ENCODE results near the gene ANXA11.

ANXA11 gene

DNA sequence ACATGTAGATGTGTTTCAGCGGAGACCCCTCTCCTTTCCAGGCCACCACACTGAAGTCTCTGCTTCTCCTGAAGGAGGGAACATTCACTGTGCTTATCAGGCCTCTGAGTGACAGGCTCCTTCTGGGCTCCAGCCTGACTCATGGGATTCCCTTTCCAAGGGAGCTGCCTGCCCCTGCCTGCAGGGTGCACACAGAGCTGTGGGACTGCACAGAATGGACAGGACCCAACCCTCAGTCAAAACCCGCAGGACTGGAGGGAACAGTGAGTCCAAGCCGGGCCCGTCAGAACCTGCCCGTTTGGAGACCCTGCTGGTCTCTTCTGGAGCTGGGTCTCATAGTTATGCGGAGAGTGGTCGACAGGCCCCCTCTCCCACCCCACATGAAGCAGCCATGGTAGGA, 40.2 kb downstream of the ANXA11 start:
- DNase-seq (ENCODE audit: low read depth): no peak

GRCh38 chr10:80164596-80164995, 40.7 kb downstream of the ANXA11 start:
- no peak for DNase-seq (ENCODE audit: low read depth)

DNA sequence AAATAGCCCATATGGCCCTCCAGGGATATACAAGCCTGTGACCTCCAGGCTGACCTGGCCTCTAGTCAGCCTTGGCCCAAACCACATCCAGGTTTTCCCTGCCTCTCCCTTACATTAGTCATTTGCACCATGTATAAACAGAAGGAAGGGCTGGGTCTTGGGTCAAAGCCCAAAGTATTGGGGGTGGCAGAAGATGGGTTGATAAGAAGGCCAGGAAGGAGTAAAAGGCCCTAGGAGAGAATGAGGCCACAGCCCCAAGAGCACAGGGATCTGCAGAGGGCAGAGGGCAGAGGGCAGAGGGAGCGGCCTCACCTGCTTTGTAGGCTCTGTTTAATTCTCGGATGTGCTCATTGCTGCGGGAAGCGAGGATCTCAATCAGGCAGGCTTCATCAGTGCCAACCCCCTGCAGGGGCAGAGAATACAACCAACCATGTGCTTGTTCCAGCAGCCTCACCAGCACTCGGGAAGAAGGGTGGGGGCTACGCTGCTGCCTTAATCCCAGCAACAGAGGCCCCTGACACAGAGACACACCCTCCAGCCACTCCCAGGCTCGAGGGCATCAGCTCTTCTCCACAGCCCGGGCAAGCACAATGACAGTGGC, 41.5 kb downstream of the ANXA11 start:
- no peak for DNase-seq (ENCODE audit: low read depth)

- no peak for DNase-seq (ENCODE audit: low read depth)
Observed at GRCh38 chr10:80161321-80162083, 43.8 kb downstream of the ANXA11 start.

DNA sequence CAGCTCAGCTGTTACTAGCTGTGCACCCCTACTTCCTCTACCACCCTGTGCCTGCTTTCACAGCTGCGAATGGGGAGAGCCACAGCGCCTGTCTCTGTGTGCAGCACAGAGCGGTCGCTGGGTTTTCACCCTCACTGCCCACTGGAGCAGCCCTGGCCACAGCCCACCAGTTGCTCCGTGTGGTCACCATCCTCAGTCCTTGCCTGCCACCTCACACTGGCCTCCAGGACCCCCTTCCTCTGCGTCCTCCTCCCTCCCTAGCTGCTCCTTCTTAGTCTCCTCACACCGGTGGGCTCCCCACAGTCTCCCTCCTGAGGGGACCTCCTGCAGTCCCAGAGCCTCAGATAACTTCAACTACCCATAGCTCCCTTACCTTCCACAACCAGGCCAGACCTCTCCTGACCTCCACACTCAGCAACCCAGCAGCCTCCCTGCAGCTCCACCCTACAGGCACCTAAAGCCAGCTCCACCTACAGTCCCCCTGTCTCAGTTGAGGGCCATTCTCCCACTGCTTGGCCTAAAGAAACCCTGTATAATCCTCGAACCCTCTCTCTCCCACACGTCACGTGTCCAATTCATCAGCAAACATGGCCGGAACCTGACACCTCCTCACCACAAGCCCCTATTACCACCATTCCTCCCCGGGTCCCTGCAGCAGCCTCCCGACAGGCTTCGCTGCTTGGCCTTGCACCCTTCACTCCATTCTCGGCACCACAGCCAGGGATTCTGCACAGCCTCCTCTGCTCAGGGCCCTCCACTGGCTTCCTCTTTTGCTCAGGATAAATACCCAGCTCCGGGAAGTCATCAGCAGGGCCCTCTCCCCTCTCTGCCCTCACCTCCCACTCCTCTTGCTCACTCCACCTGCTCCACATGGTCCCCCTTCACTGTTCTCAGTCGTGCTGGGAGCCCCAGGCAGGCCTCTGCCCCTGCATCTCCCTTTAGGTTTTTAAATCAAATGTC, 44.7 kb downstream of the ANXA11 start:
- no peak for DNase-seq (ENCODE audit: low read depth)

DNA sequence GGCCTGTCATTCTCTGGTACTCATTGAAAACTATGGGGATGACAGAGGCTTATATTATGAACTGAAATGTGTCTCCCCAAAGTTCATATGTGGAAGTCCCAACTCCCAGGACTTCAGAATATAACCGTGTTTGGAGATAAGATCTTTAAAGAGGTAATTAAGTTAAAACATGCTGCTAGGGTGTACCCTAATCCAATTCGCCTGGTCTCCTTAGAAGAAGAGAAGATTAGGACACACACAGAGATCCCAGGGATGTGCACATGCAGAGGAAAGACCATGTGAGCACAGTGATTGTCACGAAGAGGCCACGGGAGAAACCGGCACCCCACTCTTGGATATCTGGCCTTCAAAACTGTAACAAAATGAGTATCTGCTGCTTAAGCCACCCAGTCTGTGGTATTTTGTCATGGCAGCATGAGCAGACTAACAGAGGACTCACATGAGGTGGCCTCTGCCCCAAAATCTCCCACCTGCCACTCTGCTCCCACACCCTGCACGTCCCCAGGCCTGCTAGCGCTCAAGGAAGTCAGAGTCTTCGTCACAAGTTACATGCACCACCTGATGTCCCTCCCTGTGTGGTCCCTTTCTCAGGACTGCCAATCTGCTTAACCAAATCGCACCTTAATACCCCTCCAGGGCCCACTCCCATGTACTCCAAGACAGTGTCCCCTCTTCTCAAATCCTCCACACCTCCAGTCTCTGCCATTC, 46.0 kb downstream of the ANXA11 start:
- no peak for DNase-seq (ENCODE audit: low read depth)

DNA sequence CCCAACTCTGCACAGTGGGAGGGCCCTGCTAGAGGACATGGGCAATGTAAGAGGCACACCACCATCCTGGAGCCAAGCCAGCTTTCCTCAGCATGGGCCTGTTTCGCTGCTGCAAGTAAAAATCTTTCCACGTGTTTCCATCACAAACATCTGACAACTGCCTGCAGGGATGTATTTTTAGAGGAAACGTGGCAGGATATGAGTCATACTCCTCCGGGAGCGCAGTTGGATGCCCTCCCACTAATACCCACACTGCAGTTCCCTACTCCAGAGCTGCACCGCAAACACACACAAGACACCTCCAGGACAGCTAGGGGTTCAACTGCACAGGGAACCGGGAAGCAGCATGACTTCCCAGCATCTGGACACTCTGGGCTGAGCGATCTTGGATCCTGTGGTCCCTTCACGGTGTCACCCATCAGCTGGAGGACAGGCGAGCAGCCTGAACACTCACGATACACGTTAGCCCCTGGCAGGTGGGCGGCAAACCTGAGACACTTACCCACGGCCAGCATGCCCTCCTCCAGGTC, 46.7 kb downstream of the ANXA11 start:
- DNase-seq (ENCODE audit: low read depth): peak; percentile 92

- no peak for DNase-seq (ENCODE audit: low read depth)
Observed at GRCh38 chr10:80158126-80158525, 47.2 kb downstream of the ANXA11 start.

- DNase-seq (ENCODE audit: low read depth): no peak
Observed at GRCh38 chr10:80157561-80157960, 47.8 kb downstream of the ANXA11 start.

GRCh38 chr10:80156216-80156615, 49.1 kb downstream of the ANXA11 start:
- no peak for DNase-seq (ENCODE audit: low read depth)

- no peak for DNase-seq (ENCODE audit: low read depth)
Observed at GRCh38 chr10:80155696-80156215, 49.6 kb downstream of the ANXA11 start.

- DNase-seq (ENCODE audit: low read depth): peak; percentile 94
Observed at GRCh38 chr10:80154978-80155695, 50.2 kb downstream of the ANXA11 start.

DNA sequence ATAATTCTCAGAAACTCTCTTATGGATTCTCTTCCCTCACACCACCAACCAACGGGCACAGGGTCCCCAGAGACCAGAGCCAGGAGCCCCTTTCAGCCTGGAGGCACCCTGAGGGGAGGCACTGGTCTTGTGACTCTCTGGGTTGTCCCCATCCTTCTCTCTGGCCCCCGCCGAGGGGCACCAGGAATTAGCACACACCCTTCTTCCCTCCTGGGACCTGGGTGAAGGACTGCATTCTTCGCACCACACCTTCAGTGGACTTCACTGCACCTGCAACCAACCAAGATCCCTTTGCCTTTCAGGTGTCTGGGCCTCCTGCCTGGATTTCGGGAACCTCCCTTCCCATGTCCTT, 50.7 kb downstream of the ANXA11 start:
- DNase-seq (ENCODE audit: low read depth): no peak

- DNase-seq (ENCODE audit: low read depth): no peak
Observed at GRCh38 chr10:80153460-80153859, 51.9 kb downstream of the ANXA11 start.

GRCh38 chr10:80152820-80153219, 52.5 kb downstream of the ANXA11 start:
- no peak for DNase-seq (ENCODE audit: low read depth)

DNA sequence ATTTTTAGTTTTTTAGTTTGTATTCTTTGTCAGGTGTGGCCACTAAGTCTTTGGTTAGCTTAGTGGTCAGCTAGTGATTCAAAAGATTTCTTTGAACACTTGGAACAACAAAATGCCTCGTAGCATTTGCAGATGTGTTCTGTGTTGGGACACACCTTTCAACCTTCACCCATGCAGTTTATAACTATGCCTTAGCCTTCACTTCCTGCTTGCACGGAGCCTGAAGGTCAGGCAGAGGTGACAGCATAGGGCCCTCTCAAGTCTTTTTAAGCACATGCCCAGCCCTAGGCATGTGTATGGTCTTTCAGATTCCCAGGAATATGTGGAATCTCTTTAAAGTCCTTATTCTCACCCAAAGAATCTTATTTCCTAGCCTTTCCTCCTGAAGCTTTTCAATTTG, 55.2 kb downstream of the ANXA11 start:
- no peak for DNase-seq (ENCODE audit: low read depth)

DNA sequence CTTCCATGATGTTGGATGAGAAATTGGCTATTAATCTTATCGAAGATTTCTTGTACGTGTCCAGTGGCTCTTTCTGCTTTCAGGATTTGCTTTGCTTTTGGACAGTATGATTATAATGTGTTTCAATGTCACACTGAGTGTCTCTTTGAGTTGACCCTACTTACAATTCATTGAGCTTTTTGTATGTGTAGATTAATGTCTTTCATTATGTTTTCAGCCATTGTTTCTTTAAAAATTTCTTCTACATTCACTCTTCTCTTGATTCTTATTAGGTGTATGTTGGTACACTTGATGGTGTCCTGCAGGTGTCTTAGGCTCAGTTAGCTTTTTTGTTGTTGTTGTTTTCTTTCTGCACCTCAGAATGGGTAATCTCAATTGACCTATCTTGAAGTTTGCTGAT, 56.2 kb downstream of the ANXA11 start:
- no peak for DNase-seq (ENCODE audit: low read depth)

- no peak for DNase-seq (ENCODE audit: low read depth)
Observed at GRCh38 chr10:80148166-80148805, 57.1 kb downstream of the ANXA11 start.

DNA sequence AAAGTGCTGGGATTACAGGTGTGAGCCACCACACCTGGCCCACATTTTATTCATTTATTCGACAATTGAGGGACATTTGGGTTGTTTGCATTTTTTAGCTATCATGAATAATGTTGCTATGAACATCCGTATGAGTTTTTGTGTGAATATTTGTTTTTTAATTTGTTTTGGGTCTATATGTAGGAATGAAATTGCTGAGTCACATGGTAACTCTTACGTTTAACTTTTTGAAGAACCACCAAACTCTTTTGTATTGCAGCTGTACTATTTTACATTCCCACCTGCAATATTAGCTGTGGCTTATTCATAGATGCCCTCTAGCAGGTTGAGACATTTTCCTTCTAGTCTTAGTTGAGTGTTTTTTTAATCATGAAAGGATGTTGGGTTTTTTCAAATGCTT, 58.4 kb downstream of the ANXA11 start:
- DNase-seq (ENCODE audit: low read depth): no peak
